ENCODE data around the gene LRRK1. TPM values are rescaled to one million over a fixed set of nuclear protein-coding genes. Genes with fewer than 3 reads are reported as not detected.

The LRRK1 gene
- total and polyA plus RNA-seq, 2 donors (not counting 1 experiment from before 2014, with no cell fraction given): 19.8 to 53.0 TPM

DNA sequence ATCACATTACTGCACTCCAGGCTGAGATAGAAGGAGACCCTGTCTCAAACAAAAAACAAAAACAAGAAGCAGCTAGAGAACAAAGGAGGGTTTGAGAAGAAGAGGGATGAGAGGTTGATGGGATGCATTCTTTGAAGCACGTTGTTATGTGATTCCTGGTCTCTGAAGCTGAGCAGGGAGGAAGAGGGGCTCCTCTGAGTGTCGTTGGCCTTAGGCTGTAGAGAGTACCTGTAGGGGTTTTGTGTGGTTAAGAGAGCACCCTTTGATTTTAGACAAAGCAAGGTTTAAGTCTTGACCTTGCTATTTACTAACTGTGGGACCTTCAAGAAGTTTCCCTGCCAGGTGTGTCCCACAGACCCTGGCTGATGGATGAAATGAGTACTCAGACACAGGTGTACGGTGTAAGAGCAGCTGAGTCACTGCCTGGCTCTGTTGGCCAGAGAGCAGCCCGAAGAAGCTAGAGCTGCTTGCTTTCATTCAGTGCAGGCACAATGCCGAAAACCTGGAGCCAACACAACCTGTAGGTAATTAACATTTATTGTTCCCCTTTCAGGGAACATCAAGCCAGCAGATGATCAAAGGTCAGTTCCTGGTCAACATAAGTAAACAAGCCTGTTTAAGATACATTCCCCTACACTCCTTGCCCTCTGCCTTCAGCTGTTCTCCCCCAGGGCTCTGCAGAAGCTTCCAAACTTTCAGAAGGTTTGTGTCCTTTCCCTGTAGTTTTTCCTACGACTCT is 67.2 kb downstream of the LRRK1 start:
- peaks cover 0 to 4% (median 0%) of the 10 kb centered on the region in 3 donors for H3K9me3 ChIP-seq (ENCODE audit: control extremely low read depth in 1 of 3, control insufficient read depth in 2 of 3, insufficient read depth in 1 of 3, low read length in 2 of 3)
- intact Hi-C loops (cut with micrococcal nuclease): no loop called here
- no peaks in the 10 kb centered on the region for H3K27me3 ChIP-seq (replicated peaks in 1 of 4; ENCODE audit: control extremely low read depth in 1 of 4, control insufficient read depth in 3 of 4, insufficient read depth in 4 of 4, low read length in 3 of 4)
- WGBS (ENCODE audit: insufficient coverage): 91% methylated on average over 6 of the region's 6 CpGs
- no peak overlapping the region for H2AFZ ChIP-seq (ENCODE audit: insufficient read depth, low read depth, low read length, poor library complexity, severe bottlenecking)
- POLR2A ChIA-PET: no interaction called here
- H3K36me3 ChIP-seq (replicated peaks in 1 of 2; ENCODE audit: control extremely low read depth in 1 of 2, control insufficient read depth in 1 of 2, extremely low read depth in 1 of 2, insufficient read depth in 2 of 2, low read length in 1 of 2): peaks cover 2 to 22% of the 10 kb centered on the region in 2 experiments
- TF ChIP-seq, protein P1, sequence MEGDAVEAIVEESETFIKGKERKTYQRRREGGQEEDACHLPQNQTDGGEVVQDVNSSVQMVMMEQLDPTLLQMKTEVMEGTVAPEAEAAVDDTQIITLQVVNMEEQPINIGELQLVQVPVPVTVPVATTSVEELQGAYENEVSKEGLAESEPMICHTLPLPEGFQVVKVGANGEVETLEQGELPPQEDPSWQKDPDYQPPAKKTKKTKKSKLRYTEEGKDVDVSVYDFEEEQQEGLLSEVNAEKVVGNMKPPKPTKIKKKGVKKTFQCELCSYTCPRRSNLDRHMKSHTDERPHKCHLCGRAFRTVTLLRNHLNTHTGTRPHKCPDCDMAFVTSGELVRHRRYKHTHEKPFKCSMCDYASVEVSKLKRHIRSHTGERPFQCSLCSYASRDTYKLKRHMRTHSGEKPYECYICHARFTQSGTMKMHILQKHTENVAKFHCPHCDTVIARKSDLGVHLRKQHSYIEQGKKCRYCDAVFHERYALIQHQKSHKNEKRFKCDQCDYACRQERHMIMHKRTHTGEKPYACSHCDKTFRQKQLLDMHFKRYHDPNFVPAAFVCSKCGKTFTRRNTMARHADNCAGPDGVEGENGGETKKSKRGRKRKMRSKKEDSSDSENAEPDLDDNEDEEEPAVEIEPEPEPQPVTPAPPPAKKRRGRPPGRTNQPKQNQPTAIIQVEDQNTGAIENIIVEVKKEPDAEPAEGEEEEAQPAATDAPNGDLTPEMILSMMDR (IDR thresholded peaks at IDR 0.05): no peak
- TF ChIP-seq EZH2 (IDR thresholded peaks at IDR 0.05; ENCODE audit: borderline replicate concordance, insufficient read depth, low read depth, low read length, poor library complexity, severe bottlenecking): no peak
- no peaks in the 10 kb centered on the region for H3K79me2 ChIP-seq (ENCODE audit: control insufficient read depth, insufficient read depth, low read length)
- no peak overlapping the region for H3K4me3 Mint-ChIP-seq
- H3K4me3 ChIP-seq (ENCODE audit: control extremely low read depth in 1 of 5, extremely low read depth in 1 of 5, insufficient read depth in 1 of 5, low read depth in 2 of 5, low read length in 4 of 5): no peak overlapping the region
- no peak for ATAC-seq (ENCODE audit: low read depth)
- H3K27ac ChIP-seq (ENCODE audit: low read length in 2 of 2): no peak overlapping the region
- no peaks in the 10 kb centered on the region for H3K27me3 Mint-ChIP-seq
- no peaks in the 10 kb centered on the region for H4K20me1 ChIP-seq (ENCODE audit: control insufficient read depth, insufficient read depth, low read length, poor library complexity, severe bottlenecking)
- CTCF ChIA-PET: interaction anchor here (0.8 to 3.0 kb wide), 2 partner anchors 15 to 21 kb away, joined by 3 to 14 read pairs; no protein-coding TSS in a partner anchor
- no peaks in the 10 kb centered on the region for H3K4me1 ChIP-seq (ENCODE audit: control insufficient read depth in 2 of 2, insufficient read depth in 2 of 2, low read length in 2 of 2)
- no peak overlapping the region for H3K9ac ChIP-seq (ENCODE audit: low read length)
- no peak overlapping the region for H3K4me2 ChIP-seq (replicated peaks; ENCODE audit: low read depth, low read length, poor library complexity, severe bottlenecking)
- DNase-seq: no peak
- no peaks in the 10 kb centered on the region for H3K9me3 Mint-ChIP-seq (ENCODE audit: insufficient read depth)
- no peak overlapping the region for H3K27ac Mint-ChIP-seq
- peaks cover 2% of the 10 kb centered on the region for H3K4me1 Mint-ChIP-seq

DNA sequence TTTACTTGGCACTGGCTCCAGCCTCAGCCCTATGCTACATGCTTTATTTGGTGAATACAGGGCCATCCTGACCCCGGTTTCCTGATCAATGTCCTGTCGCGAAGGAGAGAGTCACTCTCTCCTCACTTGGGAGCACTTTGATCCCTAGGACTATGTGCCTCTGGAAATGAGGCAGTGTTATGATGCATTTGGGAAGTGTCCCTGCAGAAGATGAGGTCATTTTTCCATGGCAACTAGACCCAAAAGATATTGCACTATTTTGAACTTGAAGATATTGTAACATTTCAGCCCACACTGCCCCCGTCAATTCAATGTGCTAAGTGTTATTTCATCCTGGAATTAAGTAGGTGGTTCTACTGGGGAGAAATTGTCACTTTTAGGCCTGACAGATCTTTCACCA is 68.0 kb downstream of the LRRK1 start:
- ChIA-PET CTCF (interaction anchor here (1.0 kb wide), 2 partner anchors 19 to 21 kb away, joined by 4 to 5 read pairs; no protein-coding TSS in a partner anchor), POLR2A (no interaction called here)
- no peak overlapping the region for H3K4me3 ChIP-seq (ENCODE audit: control extremely low read depth in 1 of 5, extremely low read depth in 1 of 5, insufficient read depth in 1 of 5, low read depth in 2 of 5, low read length in 4 of 5)
- no peak overlapping the region for H3K4me2 ChIP-seq (replicated peaks; ENCODE audit: low read depth, low read length, poor library complexity, severe bottlenecking)
- ATAC-seq (ENCODE audit: low read depth) (no peak), DNase-seq (no peak)
- intact Hi-C loops (cut with micrococcal nuclease): no loop called here
- H3K79me2 ChIP-seq (ENCODE audit: control insufficient read depth, insufficient read depth, low read length): no peaks in the 10 kb centered on the region
- H3K27ac ChIP-seq (ENCODE audit: low read length in 2 of 2): no peak overlapping the region
- Mint-ChIP-seq H3K27me3 (no peaks in the 10 kb centered on the region), H3K27ac (no peak overlapping the region), H3K4me3 (no peak overlapping the region), H3K4me1 (no peaks in the 10 kb centered on the region), H3K9me3 (ENCODE audit: insufficient read depth) (no peaks in the 10 kb centered on the region)
- no CpG with 5 or more reads among the region's 4 CpGs for WGBS (ENCODE audit: insufficient coverage)
- no peaks in the 10 kb centered on the region for H3K4me1 ChIP-seq (ENCODE audit: control insufficient read depth in 2 of 2, insufficient read depth in 2 of 2, low read length in 2 of 2)
- no peak overlapping the region for H3K9ac ChIP-seq (ENCODE audit: low read length)
- H3K27me3 ChIP-seq (replicated peaks in 1 of 4; ENCODE audit: control extremely low read depth in 1 of 4, control insufficient read depth in 3 of 4, insufficient read depth in 4 of 4, low read length in 3 of 4): no peaks in the 10 kb centered on the region
- H4K20me1 ChIP-seq (ENCODE audit: control insufficient read depth, insufficient read depth, low read length, poor library complexity, severe bottlenecking): no peaks in the 10 kb centered on the region
- no peak for TF ChIP-seq EZH2 (IDR thresholded peaks at IDR 0.05; ENCODE audit: borderline replicate concordance, insufficient read depth, low read depth, low read length, poor library complexity, severe bottlenecking)
- TF ChIP-seq, protein P1 (IDR thresholded peaks at IDR 0.05): no peak
- H3K36me3 ChIP-seq (replicated peaks in 1 of 2; ENCODE audit: control extremely low read depth in 1 of 2, control insufficient read depth in 1 of 2, extremely low read depth in 1 of 2, insufficient read depth in 2 of 2, low read length in 1 of 2): peaks cover 2 to 22% of the 10 kb centered on the region in 2 experiments
- H3K9me3 ChIP-seq (ENCODE audit: control extremely low read depth in 1 of 3, control insufficient read depth in 2 of 3, insufficient read depth in 1 of 3, low read length in 2 of 3): peaks cover 0 to 4% (median 0%) of the 10 kb centered on the region in 3 donors
- H2AFZ ChIP-seq (ENCODE audit: insufficient read depth, low read depth, low read length, poor library complexity, severe bottlenecking): no peak overlapping the region
